H1 (cell line): ENCODE data around the gene XDH. TPM values are rescaled to one million over a fixed set of nuclear protein-coding genes. Genes with fewer than 3 reads are reported as not detected.

ENCODE experiments used
- CTCF ChIA-PET: fragments of 300-600 bp; sonication (Branson Sonifier 250); formaldehyde crosslinking; loops from one replicate; lab custom pipeline; 2021; ENCODE audit not compliant: partially characterized antibody; lab: Charles Lee
- POLR2A ChIA-PET: fragments of 300-600 bp; sonication (Branson Sonifier 250); formaldehyde crosslinking; loops from one replicate; lab custom pipeline; 2021; ENCODE audit warnings: inconsistent platforms; ENCODE audit not compliant: partially characterized antibody; lab: Charles Lee
- DNase-seq, 2 experiments: peaks; one replicate each; pipeline versions ENCODE4 v3.0.0 to v3.0.0-alpha.2; 2010 to 2022; ENCODE audit warnings: low spot score in 2 of 2, low read depth in 1 of 2, mixed read lengths in 1 of 2
- FAIRE-seq: peaks from 2 replicates; lab custom pipeline; 2011; peaks lifted over from hg19 to GRCh38; lab: Jason Lieb, UNC
- H2AFZ ChIP-seq: 2 replicates; pipeline ENCODE4 v1.8.1; 2012; ENCODE audit warnings: low read length, inconsistent platforms
- H2AK5ac ChIP-seq: 2 replicates; pipeline ENCODE4 v1.6.1; 2013; ENCODE audit warnings: low read depth, low read length
- H2BK120ac ChIP-seq: replicated peaks from 2 replicates; pipeline ENCODE3; 2013; ENCODE audit warnings: low read depth, low read length, inconsistent platforms
- H2BK12ac ChIP-seq: 2 replicates; pipeline ENCODE4 v1.6.1; 2013; ENCODE audit warnings: low read depth, low read length
- H2BK15ac ChIP-seq: 2 replicates; pipeline ENCODE4 v1.6.1; 2013; ENCODE audit warnings: low read length
- H2BK20ac ChIP-seq: 2 replicates; pipeline ENCODE4 v1.6.1; 2013; ENCODE audit warnings: low read length
- H2BK5ac ChIP-seq: 2 replicates; pipeline ENCODE4 v1.6.1; 2013; ENCODE audit warnings: low read depth, low read length
- H3K14ac ChIP-seq: 2 replicates; pipeline ENCODE4 v1.6.1; 2013; ENCODE audit warnings: inconsistent platforms; ENCODE audit not compliant: insufficient read length
- H3K18ac ChIP-seq: 2 replicates; pipeline ENCODE4 v1.6.1; 2013; ENCODE audit warnings: low read length; ENCODE audit errors: extremely low read depth
- H3K23ac ChIP-seq: 2 replicates; pipeline ENCODE4 v1.6.1; 2013; ENCODE audit warnings: inconsistent platforms; ENCODE audit not compliant: insufficient read length
- H3K23me2 ChIP-seq: 2 replicates; pipeline ENCODE4 v1.6.1; 2013; ENCODE audit warnings: low read depth, low read length
- H3K27ac ChIP-seq: 2 replicates; pipeline ENCODE4 v1.6.1; 2011; ENCODE audit warnings: low read depth, low read length, inconsistent platforms
- H3K27me3 ChIP-seq, 4 experiments: replicated peaks in 1 of 4; 1 replicate in 1 of 4; 2 replicates in 3 of 4; pipeline versions ENCODE4 v1.6.1 to v1.8.1; 2011 to 2013; ENCODE audit warnings: low read length in 3 of 4, mild to moderate bottlenecking in 3 of 4, inconsistent platforms in 2 of 4, mixed read lengths in 2 of 4, moderate library complexity in 1 of 4; ENCODE audit not compliant: control insufficient read depth in 3 of 4, insufficient read depth in 3 of 4; ENCODE audit errors: extremely low read depth in 1 of 4
- H3K36me3 ChIP-seq, 4 experiments: 2 replicates each; pipeline versions ENCODE4 v1.6.1 to v1.8.1; 2011 to 2013; ENCODE audit warnings: mild to moderate bottlenecking in 4 of 4, low read length in 3 of 4, moderate library complexity in 2 of 4, control low read depth in 1 of 4, inconsistent platforms in 1 of 4; ENCODE audit not compliant: insufficient read depth in 4 of 4, control insufficient read depth in 2 of 4
- H3K4ac ChIP-seq: replicated peaks from 2 replicates; pipeline ENCODE3; 2013; ENCODE audit warnings: low read length, low read depth, mixed read lengths, inconsistent platforms; ENCODE audit not compliant: insufficient read length
- H3K4me1 ChIP-seq, 4 experiments: replicated peaks in 1 of 4; 1 replicate in 1 of 4; 2 replicates in 3 of 4; pipeline versions ENCODE4 v1.6.1 to v1.8.1; 2011 to 2013; ENCODE audit warnings: low read length in 3 of 4, inconsistent platforms in 2 of 4, mixed read lengths in 1 of 4; ENCODE audit not compliant: insufficient read depth in 4 of 4, control insufficient read depth in 3 of 4
- H3K4me2 ChIP-seq, 2 experiments: 2 replicates each; pipeline versions ENCODE4 v1.6.1 to v1.8.1; 2011 to 2013; ENCODE audit warnings: low read depth in 2 of 2, low read length in 2 of 2, control low read depth in 1 of 2, inconsistent platforms in 1 of 2, mild to moderate bottlenecking in 1 of 2; ENCODE audit not compliant: insufficient read depth in 1 of 2
- H3K4me3 ChIP-seq, 4 experiments: fragments of 200-600, 300-600 bp in 1 of 4; sonication (generic), shearing (Covaris generic), sonication (Bioruptor Twin) in 1 of 4; 2 replicates each; pipeline versions ENCODE4 v1.5.1 to v1.8.1; 2011 to 2016; ENCODE audit warnings: low read length in 4 of 4, low read depth in 3 of 4, control low read depth in 2 of 4, inconsistent platforms in 2 of 4, mild to moderate bottlenecking in 2 of 4, mixed read lengths in 1 of 4, moderate library complexity in 1 of 4; ENCODE audit not compliant: insufficient read depth in 2 of 4; ENCODE audit errors: extremely low read depth in 1 of 4
- H3K56ac ChIP-seq: replicated peaks from 2 replicates; pipeline ENCODE3; 2013; ENCODE audit warnings: low read depth, mild to moderate bottlenecking, mixed read lengths, low read length, inconsistent platforms; ENCODE audit not compliant: insufficient read length
- H3K79me1 ChIP-seq: 2 replicates; pipeline ENCODE4 v1.6.1; 2013; ENCODE audit warnings: low read depth, low read length, control low read depth
- H3K79me2 ChIP-seq, 2 experiments: 2 replicates each; pipeline versions ENCODE4 v1.6.1 to v1.8.1; 2012 to 2013; ENCODE audit warnings: low read length in 2 of 2, mild to moderate bottlenecking in 2 of 2, inconsistent platforms in 1 of 2; ENCODE audit not compliant: insufficient read depth in 2 of 2, control insufficient read depth in 1 of 2
- H3K9ac ChIP-seq, 4 experiments: replicated peaks in 1 of 4; 1 replicate in 1 of 4; 2 replicates in 3 of 4; pipeline versions ENCODE4 v1.6.1 to v1.8.1; 2011 to 2013; ENCODE audit warnings: low read depth in 3 of 4, low read length in 3 of 4, control low read depth in 2 of 4, mild to moderate bottlenecking in 2 of 4, moderate library complexity in 2 of 4, inconsistent platforms in 1 of 4; ENCODE audit errors: extremely low read depth in 1 of 4
- H3K9me3 ChIP-seq, 2 experiments: 2 replicates each; pipeline versions ENCODE4 v1.6.1 to v1.8.1; 2012 to 2013; ENCODE audit warnings: mild to moderate bottlenecking in 2 of 2, moderate library complexity in 2 of 2, control low read depth in 1 of 2, inconsistent platforms in 1 of 2, low read depth in 1 of 2, low read length in 1 of 2, mixed read lengths in 1 of 2; ENCODE audit not compliant: insufficient read depth in 2 of 2
- H4K20me1 ChIP-seq, 2 experiments: replicated peaks in 1 of 2; 2 replicates each; pipeline versions ENCODE3 to v1.8.1; 2011 to 2013; ENCODE audit warnings: inconsistent platforms in 2 of 2, low read length in 2 of 2, mild to moderate bottlenecking in 1 of 2; ENCODE audit not compliant: insufficient read depth in 2 of 2, control insufficient read depth in 1 of 2
- H4K5ac ChIP-seq: 2 replicates; pipeline ENCODE4 v1.6.1; 2013; ENCODE audit warnings: low read length, low read depth, mixed read lengths, inconsistent platforms; ENCODE audit not compliant: insufficient read length
- H4K8ac ChIP-seq: 2 replicates; pipeline ENCODE4 v1.8.0; 2013; ENCODE audit warnings: mild to moderate bottlenecking, moderate library complexity, low read length, inconsistent platforms; ENCODE audit not compliant: insufficient read depth; ENCODE audit errors: extremely low read depth
- H4K91ac ChIP-seq: replicated peaks from 2 replicates; pipeline ENCODE3; 2013; ENCODE audit warnings: low read length, mixed read lengths, inconsistent platforms; ENCODE audit not compliant: insufficient read length
- BRCA1 ChIP-seq: IDR thresholded peaks from 2 replicates; pipeline ENCODE4 v1.6.1; 2012; ENCODE audit warnings: low read depth, low read length, improper control_type of control experiment
- CHD1 ChIP-seq: IDR thresholded peaks from 2 replicates; pipeline ENCODE4 v1.6.1; 2012; ENCODE audit warnings: low read depth, low read length, improper control_type of control experiment
- PHF8 ChIP-seq: fragments of 200-600 bp; sonication (generic); conservative IDR thresholded peaks from 2 replicates; pipeline ENCODE4 v1.7.1; 2012; ENCODE audit warnings: low read depth, mild to moderate bottlenecking, inconsistent platforms, low read length, moderate library complexity
- RBBP5 ChIP-seq: IDR thresholded peaks from 2 replicates; pipeline ENCODE4 v1.7.1; 2012; ENCODE audit warnings: low read depth, mild to moderate bottlenecking, inconsistent platforms, low read length, moderate library complexity, borderline replicate concordance
- RXRA ChIP-seq: IDR thresholded peaks from 2 replicates; pipeline ENCODE4 v1.6.1; 2011; ENCODE audit warnings: low read depth, mild to moderate bottlenecking, low read length, moderate library complexity; ENCODE audit not compliant: insufficient read depth
- SP2 ChIP-seq: IDR thresholded peaks from 2 replicates; pipeline ENCODE4 v1.6.1; 2012; ENCODE audit warnings: mild to moderate bottlenecking, low read length, inconsistent platforms
- WGBS, 2 experiments: shearing (Covaris generic) in 1 of 2; methylation state at CpG; one replicate each; pipeline versions ENCODE4 v1.1.6 to v1.1.7; 2013 to 2015; ENCODE audit warnings: low lambda C conversion rate in 2 of 2, mixed read lengths in 2 of 2, inconsistent platforms in 1 of 2, low coverage in 1 of 2, missing lambda C conversion rate in 1 of 2; ENCODE audit not compliant: insufficient replicate concordance in 2 of 2, insufficient coverage in 1 of 2, insufficient read length in 1 of 2; ENCODE audit errors: extremely low coverage in 1 of 2, missing lambda C conversion rate in 1 of 2; 5-methylcytosine and 5-hydroxymethylcytosine counted together
- polyA plus RNA-seq, 7 experiments: library from polyadenylated mRNA; depleted of rRNA in 3 of 7; stranded (reverse) in 5 of 7; unstranded in 2 of 7; fragments of >200 nt in 5 of 7; fragments of 200-250 nt in 2 of 7; gene quantifications; 1 replicate in 5 of 7; 2 replicates in 1 of 7; 4 replicates in 1 of 7; pipeline versions ENCODE4 v1.2.1 to v1.2.3, GENCODE V29; 2011 to 2013; ENCODE audit warnings: missing spikeins in 2 of 7, mixed read lengths in 2 of 7
- total RNA-seq: library from RNA; stranded (reverse); fragmentation: NEBNext Ultra II Directional; extraction: Animal tissue kit (Norgen Biotek cat#: 25700); gene quantifications from 2 replicates; pipeline ENCODE4 v1.2.1, GENCODE V29; 2021
- TF ChIP-seq, protein P1 (sequence below): IDR thresholded peaks from 2 replicates; pipeline ENCODE4 v1.6.1; 2012; ENCODE audit warnings: inconsistent platforms
- TF ChIP-seq, protein P2 (sequence below), 3 experiments: IDR thresholded peaks; 1 replicate in 2 of 3; 2 replicates in 1 of 3; pipeline versions ENCODE4 v1.5.1 to v1.6.1; 2011; ENCODE audit warnings: low read length in 3 of 3, mild to moderate bottlenecking in 3 of 3, inconsistent platforms in 2 of 3, low read depth in 1 of 3, moderate library complexity in 1 of 3; ENCODE audit not compliant: insufficient read depth in 1 of 3; ENCODE audit errors: control extremely low read depth in 1 of 3

The XDH gene
- total and polyA plus RNA-seq, 2 of the 8 experiments (the other 6 are each of a cell fraction or from before 2014, with no cell fraction given), result 0.68 to 1.2 TPM

DNA sequence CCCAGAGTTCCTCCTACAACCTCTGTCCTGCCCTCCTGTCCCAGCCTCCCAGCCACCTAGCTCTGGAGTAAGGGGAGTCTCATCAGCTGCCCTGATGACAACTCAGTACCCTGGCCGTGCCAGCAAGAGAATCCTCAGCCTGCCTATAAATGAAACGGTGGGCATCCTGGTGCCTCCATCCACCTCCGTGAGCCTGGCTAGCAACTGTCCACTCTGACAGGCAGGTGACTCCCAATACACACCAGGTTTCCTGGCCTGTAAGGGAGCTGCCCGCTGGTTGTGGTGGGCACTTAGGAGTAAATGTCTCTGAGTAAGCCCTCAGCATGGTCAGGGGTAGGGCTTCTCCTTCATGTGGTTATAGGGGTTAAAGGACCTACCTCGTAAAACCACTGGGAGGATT lies 81.5 kb downstream of the XDH start:
- Histone ChIP-seq H4K8ac (no peak overlapping the region), H2BK12ac (no peak overlapping the region), H3K79me2 (no peaks in the 10 kb centered on the region), H3K36me3 (no peaks in the 10 kb centered on the region), H3K4me1 (peaks cover 0 to 6% (median 0%) of the 10 kb centered on the region in 4 experiments; a peak in 2 of 7 replicates), H2BK5ac (no peak overlapping the region), H4K20me1 (peaks cover 0 to 2% of the 10 kb centered on the region in 2 experiments), H3K56ac (no peak overlapping the region), H3K23ac (no peak overlapping the region), H2AK5ac (no peak overlapping the region)
- POLR2A ChIA-PET, result no interaction called here
- TF ChIP-seq RBBP5, result no peak
- TF ChIP-seq, protein P1, sequence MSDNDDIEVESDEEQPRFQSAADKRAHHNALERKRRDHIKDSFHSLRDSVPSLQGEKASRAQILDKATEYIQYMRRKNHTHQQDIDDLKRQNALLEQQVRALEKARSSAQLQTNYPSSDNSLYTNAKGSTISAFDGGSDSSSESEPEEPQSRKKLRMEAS, result no peak
- TF ChIP-seq BRCA1, result no peak
- TF ChIP-seq, protein P2, sequence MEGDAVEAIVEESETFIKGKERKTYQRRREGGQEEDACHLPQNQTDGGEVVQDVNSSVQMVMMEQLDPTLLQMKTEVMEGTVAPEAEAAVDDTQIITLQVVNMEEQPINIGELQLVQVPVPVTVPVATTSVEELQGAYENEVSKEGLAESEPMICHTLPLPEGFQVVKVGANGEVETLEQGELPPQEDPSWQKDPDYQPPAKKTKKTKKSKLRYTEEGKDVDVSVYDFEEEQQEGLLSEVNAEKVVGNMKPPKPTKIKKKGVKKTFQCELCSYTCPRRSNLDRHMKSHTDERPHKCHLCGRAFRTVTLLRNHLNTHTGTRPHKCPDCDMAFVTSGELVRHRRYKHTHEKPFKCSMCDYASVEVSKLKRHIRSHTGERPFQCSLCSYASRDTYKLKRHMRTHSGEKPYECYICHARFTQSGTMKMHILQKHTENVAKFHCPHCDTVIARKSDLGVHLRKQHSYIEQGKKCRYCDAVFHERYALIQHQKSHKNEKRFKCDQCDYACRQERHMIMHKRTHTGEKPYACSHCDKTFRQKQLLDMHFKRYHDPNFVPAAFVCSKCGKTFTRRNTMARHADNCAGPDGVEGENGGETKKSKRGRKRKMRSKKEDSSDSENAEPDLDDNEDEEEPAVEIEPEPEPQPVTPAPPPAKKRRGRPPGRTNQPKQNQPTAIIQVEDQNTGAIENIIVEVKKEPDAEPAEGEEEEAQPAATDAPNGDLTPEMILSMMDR (IDR thresholded peaks at IDR 0.05; ENCODE audit: control extremely low read depth in 1 of 3, insufficient read depth in 1 of 3, low read depth in 1 of 3, low read length in 3 of 3), result no peak
- no peak for TF ChIP-seq RXRA
- TF ChIP-seq CHD1, result no peak
- no peak for TF ChIP-seq SP2
- TF ChIP-seq PHF8, result no peak
- TF ChIP-seq, all 59 proteins: peak for 0
- Histone ChIP-seq H3K4me2 (no peak overlapping the region), H2BK20ac (no peak overlapping the region), H2BK15ac (no peak overlapping the region), H3K14ac (no peak overlapping the region), H3K18ac (no peak overlapping the region), H2AFZ (no peak overlapping the region), H4K5ac (no peak overlapping the region), H3K4me3 (no peak overlapping the region), H3K79me1 (no peaks in the 10 kb centered on the region), H3K9me3 (no peaks in the 10 kb centered on the region), H3K9ac (no peak overlapping the region), H4K91ac (no peak overlapping the region), H3K27me3 (no peaks in the 10 kb centered on the region; a peak in 1 of 7 replicates), H3K27ac (no peak overlapping the region), H2BK120ac (no peak overlapping the region), H3K23me2 (no peaks in the 10 kb centered on the region), H3K4ac (no peak overlapping the region)
- no peak for FAIRE-seq
- CTCF ChIA-PET, result interaction anchor here (0.5 to 7.2 kb wide), 67 partner anchors 9 to 859 kb away, joined by 3 to 64 read pairs (median 5); partner anchors contain the start of genes EHD3 and GALNT14
- no peak for DNase-seq
- WGBS, 2 experiments, result 83% methylated on average over 5 of the region's 5 CpGs; no CpG with 5 or more reads in 1 of the 2 experiments
